Liver (tissue), 9 donors: ENCODE data around the gene GLP1R. TPM values are rescaled to one million over a fixed set of nuclear protein-coding genes. Genes with fewer than 3 reads are reported as not detected.

ENCODE experiments used
- DNase-seq: peaks from one replicate; pipeline ENCODE4 v3.0.0-alpha.2; 2017; ENCODE audit warnings: low spot score
- H3K27ac ChIP-seq, 2 donors: one replicate each; pipeline ENCODE4 v1.7.0; 2013; ENCODE audit warnings: inconsistent platforms in 2 of 2, low read length in 2 of 2, control low read depth in 1 of 2, low read depth in 1 of 2, mild to moderate bottlenecking in 1 of 2
- H3K27me3 ChIP-seq, 4 donors: one replicate each; pipeline versions ENCODE4 v1.6.1 to v1.7.0; 2013; ENCODE audit warnings: low read length in 3 of 4, inconsistent platforms in 1 of 4, mild to moderate bottlenecking in 1 of 4, moderate library complexity in 1 of 4; ENCODE audit not compliant: control insufficient read depth in 4 of 4, insufficient read depth in 4 of 4
- H3K36me3 ChIP-seq, 4 donors: one replicate each; pipeline versions ENCODE4 v1.6.1 to v1.7.0; 2013; ENCODE audit warnings: low read length in 3 of 4, mild to moderate bottlenecking in 3 of 4, low read depth in 1 of 4, moderate library complexity in 1 of 4; ENCODE audit not compliant: control insufficient read depth in 4 of 4, insufficient read depth in 3 of 4
- H3K4me1 ChIP-seq, 4 donors: one replicate each; pipeline versions ENCODE4 v1.6.1 to v1.7.0; 2013; ENCODE audit warnings: low read length in 3 of 4, mild to moderate bottlenecking in 3 of 4, moderate library complexity in 1 of 4; ENCODE audit not compliant: control insufficient read depth in 4 of 4, insufficient read depth in 4 of 4
- H3K4me3 ChIP-seq, 3 donors: one replicate each; pipeline versions ENCODE4 v1.6.1 to v1.7.0; 2013; ENCODE audit warnings: low read length in 3 of 3, control low read depth in 1 of 3, low read depth in 1 of 3, mild to moderate bottlenecking in 1 of 3
- H3K9ac ChIP-seq, 2 donors: one replicate each; pipeline ENCODE4 v1.7.0; 2013; ENCODE audit warnings: low read length in 2 of 2, mild to moderate bottlenecking in 2 of 2, moderate library complexity in 2 of 2, control low read depth in 1 of 2, low read depth in 1 of 2
- H3K9me3 ChIP-seq, 4 donors: one replicate each; pipeline versions ENCODE4 v1.6.1 to v1.7.0; 2013; ENCODE audit warnings: low read length in 3 of 4; ENCODE audit not compliant: control insufficient read depth in 4 of 4
- EGR1 ChIP-seq, 2 donors: IDR thresholded peaks; 2 replicates each; pipeline ENCODE4 v1.6.1; 2016 to 2018; ENCODE audit warnings: antibody characterized with exemption in 2 of 2, low read depth in 2 of 2
- FOXA2 ChIP-seq: IDR thresholded peaks from 2 replicates; pipeline ENCODE4 v1.6.1; 2016; ENCODE audit warnings: antibody characterized with exemption
- HNF4A ChIP-seq, 2 donors: conservative IDR thresholded peaks; 2 replicates each; pipeline ENCODE4 v1.6.1; 2016; ENCODE audit warnings: antibody characterized with exemption in 2 of 2, mild to moderate bottlenecking in 2 of 2
- HNF4G ChIP-seq: IDR thresholded peaks from 2 replicates; pipeline ENCODE4 v1.6.1; 2016; ENCODE audit warnings: antibody characterized with exemption
- JUND ChIP-seq, 2 donors: IDR thresholded peaks; 2 replicates each; pipeline ENCODE4 v1.6.1; 2016; ENCODE audit warnings: antibody characterized with exemption in 2 of 2
- NR2F2 ChIP-seq: IDR thresholded peaks from 2 replicates; pipeline ENCODE4 v1.6.1; 2016; ENCODE audit warnings: antibody characterized with exemption
- RAD21 ChIP-seq, 2 donors: IDR thresholded peaks; 2 replicates each; pipeline ENCODE4 v1.6.1; 2016; ENCODE audit warnings: antibody characterized with exemption in 2 of 2, mild to moderate bottlenecking in 2 of 2
- RXRA ChIP-seq, 2 donors: IDR thresholded peaks; 2 replicates each; pipeline ENCODE4 v1.6.1; 2017 to 2018; ENCODE audit warnings: antibody characterized with exemption in 2 of 2, mild to moderate bottlenecking in 1 of 2
- SP1 ChIP-seq: IDR thresholded peaks from 2 replicates; pipeline ENCODE4 v1.6.1; 2018; ENCODE audit warnings: antibody characterized with exemption, mild to moderate bottlenecking
- TAF1 ChIP-seq: conservative IDR thresholded peaks from 2 replicates; pipeline ENCODE4 v1.6.1; 2016; ENCODE audit warnings: antibody characterized with exemption, mild to moderate bottlenecking
- YY1 ChIP-seq: IDR thresholded peaks from 2 replicates; pipeline ENCODE4 v1.6.1; 2016; ENCODE audit warnings: antibody characterized with exemption, mild to moderate bottlenecking
- WGBS: extraction: QIAGEN DNeasy Blood & Tissue Kit; methylation state at CpG from one replicate; pipeline ENCODE4 v1.1.7; 2013; 5-methylcytosine and 5-hydroxymethylcytosine counted together
- polyA plus RNA-seq, 2 donors: library from polyadenylated mRNA; stranded (reverse) in 1 of 2; unstranded in 1 of 2; fragments of 200-250 nt in 1 of 2; fragments of >200 nt in 1 of 2; fragmentation: Nextera tagmentation in 1 of 2; extraction: Ambion mirVana in 1 of 2; gene quantifications; one replicate each; pipeline versions ENCODE4 v1.2.1 to v1.2.3, GENCODE V29; 2013 to 2015
- total RNA-seq, 2 donors: library from RNA; depleted of rRNA; stranded (reverse); fragments of >200 nt; gene quantifications; one replicate each; pipeline ENCODE4 v1.2.3, GENCODE V29; 2014
- TF ChIP-seq, protein P1 (sequence below): fragments of 150-350 bp; IDR thresholded peaks from 2 replicates; pipeline ENCODE4 v1.5.1; 2017; ENCODE audit warnings: improper control_type of control experiment, low read depth, low read length; ENCODE audit not compliant: missing input control
- TF ChIP-seq, protein P2 (sequence below): IDR thresholded peaks from 2 replicates; pipeline ENCODE4 v1.6.1; 2016; ENCODE audit warnings: antibody characterized with exemption
- TF ChIP-seq, protein P3 (sequence below): IDR thresholded peaks from 2 replicates; pipeline ENCODE4 v1.6.1; 2016; ENCODE audit warnings: antibody characterized with exemption, mild to moderate bottlenecking
- TF ChIP-seq, protein P4 (sequence below): IDR thresholded peaks from 2 replicates; pipeline ENCODE4 v1.6.1; 2016; ENCODE audit warnings: antibody characterized with exemption
- TF ChIP-seq, protein P5 (sequence below): IDR thresholded peaks from 2 replicates; pipeline ENCODE4 v1.6.1; 2016; ENCODE audit warnings: antibody characterized with exemption
- donor health status: healthy.
- donor health status: healthy.
- donor health status: healthy.
- donor health status: healthy.
- donor health status: healthy.

GLP1R gene
- total and polyA plus RNA-seq, 4 donors: not detected

DNA sequence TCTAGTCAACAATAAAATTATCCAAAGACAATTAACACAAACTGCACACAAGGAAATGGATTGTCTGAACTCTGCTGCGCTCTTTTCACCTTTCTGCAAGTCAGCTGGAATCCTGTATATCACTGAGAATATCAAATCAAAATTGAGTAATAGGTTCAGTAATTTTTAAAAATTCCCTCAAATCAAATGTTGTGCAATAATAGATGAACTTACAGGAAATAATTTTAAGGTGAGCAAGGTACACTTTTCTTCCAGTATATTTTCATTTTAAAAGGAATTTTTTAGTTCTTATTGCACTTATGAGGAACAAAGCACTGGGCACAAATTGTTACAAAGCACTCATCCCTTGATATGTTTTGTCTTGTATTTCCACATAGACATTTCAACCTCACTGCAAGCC, 65.2 kb downstream of the GLP1R start:
- WGBS: 89% methylated on average over 1 of the region's 1 CpG
- no peak overlapping the region for H3K27ac ChIP-seq
- H3K4me1 ChIP-seq: peaks cover 0 to 17% (median 3%) of the 10 kb centered on the region in 4 donors
- H3K27me3 ChIP-seq: no peaks in the 10 kb centered on the region
- peak overlapping the region in 1 of 3 donors; percentile 73 for H3K4me3 ChIP-seq
- H3K36me3 ChIP-seq: peaks cover 0 to 16% (median 4%) of the 10 kb centered on the region in 4 donors
- no peak for DNase-seq
- TF ChIP-seq FOXA2 (no peak), HNF4A (conservative IDR thresholded peaks at IDR 0.05) (no peak), HNF4G (no peak), EGR1 (IDR thresholded peaks at IDR 0.05; ENCODE audit: low read depth in 2 of 2) (no peak), SP1 (no peak), RAD21 (IDR thresholded peaks at IDR 0.05) (no peak), YY1 (no peak), TAF1 (no peak)
- TF ChIP-seq, protein P1, sequence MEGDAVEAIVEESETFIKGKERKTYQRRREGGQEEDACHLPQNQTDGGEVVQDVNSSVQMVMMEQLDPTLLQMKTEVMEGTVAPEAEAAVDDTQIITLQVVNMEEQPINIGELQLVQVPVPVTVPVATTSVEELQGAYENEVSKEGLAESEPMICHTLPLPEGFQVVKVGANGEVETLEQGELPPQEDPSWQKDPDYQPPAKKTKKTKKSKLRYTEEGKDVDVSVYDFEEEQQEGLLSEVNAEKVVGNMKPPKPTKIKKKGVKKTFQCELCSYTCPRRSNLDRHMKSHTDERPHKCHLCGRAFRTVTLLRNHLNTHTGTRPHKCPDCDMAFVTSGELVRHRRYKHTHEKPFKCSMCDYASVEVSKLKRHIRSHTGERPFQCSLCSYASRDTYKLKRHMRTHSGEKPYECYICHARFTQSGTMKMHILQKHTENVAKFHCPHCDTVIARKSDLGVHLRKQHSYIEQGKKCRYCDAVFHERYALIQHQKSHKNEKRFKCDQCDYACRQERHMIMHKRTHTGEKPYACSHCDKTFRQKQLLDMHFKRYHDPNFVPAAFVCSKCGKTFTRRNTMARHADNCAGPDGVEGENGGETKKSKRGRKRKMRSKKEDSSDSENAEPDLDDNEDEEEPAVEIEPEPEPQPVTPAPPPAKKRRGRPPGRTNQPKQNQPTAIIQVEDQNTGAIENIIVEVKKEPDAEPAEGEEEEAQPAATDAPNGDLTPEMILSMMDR: no peak
- TF ChIP-seq, protein P2, sequence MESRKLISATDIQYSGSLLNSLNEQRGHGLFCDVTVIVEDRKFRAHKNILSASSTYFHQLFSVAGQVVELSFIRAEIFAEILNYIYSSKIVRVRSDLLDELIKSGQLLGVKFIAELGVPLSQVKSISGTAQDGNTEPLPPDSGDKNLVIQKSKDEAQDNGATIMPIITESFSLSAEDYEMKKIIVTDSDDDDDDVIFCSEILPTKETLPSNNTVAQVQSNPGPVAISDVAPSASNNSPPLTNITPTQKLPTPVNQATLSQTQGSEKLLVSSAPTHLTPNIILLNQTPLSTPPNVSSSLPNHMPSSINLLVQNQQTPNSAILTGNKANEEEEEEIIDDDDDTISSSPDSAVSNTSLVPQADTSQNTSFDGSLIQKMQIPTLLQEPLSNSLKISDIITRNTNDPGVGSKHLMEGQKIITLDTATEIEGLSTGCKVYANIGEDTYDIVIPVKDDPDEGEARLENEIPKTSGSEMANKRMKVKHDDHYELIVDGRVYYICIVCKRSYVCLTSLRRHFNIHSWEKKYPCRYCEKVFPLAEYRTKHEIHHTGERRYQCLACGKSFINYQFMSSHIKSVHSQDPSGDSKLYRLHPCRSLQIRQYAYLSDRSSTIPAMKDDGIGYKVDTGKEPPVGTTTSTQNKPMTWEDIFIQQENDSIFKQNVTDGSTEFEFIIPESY: no peak
- TF ChIP-seq, protein P3, sequence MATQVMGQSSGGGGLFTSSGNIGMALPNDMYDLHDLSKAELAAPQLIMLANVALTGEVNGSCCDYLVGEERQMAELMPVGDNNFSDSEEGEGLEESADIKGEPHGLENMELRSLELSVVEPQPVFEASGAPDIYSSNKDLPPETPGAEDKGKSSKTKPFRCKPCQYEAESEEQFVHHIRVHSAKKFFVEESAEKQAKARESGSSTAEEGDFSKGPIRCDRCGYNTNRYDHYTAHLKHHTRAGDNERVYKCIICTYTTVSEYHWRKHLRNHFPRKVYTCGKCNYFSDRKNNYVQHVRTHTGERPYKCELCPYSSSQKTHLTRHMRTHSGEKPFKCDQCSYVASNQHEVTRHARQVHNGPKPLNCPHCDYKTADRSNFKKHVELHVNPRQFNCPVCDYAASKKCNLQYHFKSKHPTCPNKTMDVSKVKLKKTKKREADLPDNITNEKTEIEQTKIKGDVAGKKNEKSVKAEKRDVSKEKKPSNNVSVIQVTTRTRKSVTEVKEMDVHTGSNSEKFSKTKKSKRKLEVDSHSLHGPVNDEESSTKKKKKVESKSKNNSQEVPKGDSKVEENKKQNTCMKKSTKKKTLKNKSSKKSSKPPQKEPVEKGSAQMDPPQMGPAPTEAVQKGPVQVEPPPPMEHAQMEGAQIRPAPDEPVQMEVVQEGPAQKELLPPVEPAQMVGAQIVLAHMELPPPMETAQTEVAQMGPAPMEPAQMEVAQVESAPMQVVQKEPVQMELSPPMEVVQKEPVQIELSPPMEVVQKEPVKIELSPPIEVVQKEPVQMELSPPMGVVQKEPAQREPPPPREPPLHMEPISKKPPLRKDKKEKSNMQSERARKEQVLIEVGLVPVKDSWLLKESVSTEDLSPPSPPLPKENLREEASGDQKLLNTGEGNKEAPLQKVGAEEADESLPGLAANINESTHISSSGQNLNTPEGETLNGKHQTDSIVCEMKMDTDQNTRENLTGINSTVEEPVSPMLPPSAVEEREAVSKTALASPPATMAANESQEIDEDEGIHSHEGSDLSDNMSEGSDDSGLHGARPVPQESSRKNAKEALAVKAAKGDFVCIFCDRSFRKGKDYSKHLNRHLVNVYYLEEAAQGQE: no peak
- H3K9me3 ChIP-seq: no peaks in the 10 kb centered on the region
- H3K9ac ChIP-seq: no peak overlapping the region

DNA sequence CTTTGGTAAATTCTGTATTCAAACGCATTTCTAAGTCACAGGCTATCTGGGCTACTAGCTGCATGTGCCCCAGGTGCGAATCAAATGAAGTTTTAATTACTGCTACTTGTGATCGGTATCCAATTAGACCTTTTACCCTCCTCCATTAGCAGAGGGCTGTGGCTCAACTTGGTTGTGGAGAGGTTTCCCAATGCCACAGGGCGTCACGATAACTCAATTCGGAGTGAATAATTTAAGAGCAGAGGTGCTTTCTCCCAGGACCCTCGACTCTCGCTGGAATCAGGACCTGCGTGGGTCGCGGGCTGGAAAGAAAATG, 65.8 kb downstream of the GLP1R start:
- H3K4me3 ChIP-seq: peak overlapping the region; percentile 51 to 73 (median 67)
- H3K9ac ChIP-seq: no peak overlapping the region
- H3K4me1 ChIP-seq: peaks cover 0 to 17% (median 3%) of the 10 kb centered on the region in 4 donors
- TF ChIP-seq, protein P2: no peak
- no peak for TF ChIP-seq HNF4A (conservative IDR thresholded peaks at IDR 0.05)
- TF ChIP-seq NR2F2: no peak
- no peak for TF ChIP-seq YY1
- TF ChIP-seq FOXA2: no peak
- no peak for TF ChIP-seq SP1
- TF ChIP-seq, protein P4, sequence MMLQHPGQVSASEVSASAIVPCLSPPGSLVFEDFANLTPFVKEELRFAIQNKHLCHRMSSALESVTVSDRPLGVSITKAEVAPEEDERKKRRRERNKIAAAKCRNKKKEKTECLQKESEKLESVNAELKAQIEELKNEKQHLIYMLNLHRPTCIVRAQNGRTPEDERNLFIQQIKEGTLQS: no peak
- TF ChIP-seq, protein P5, sequence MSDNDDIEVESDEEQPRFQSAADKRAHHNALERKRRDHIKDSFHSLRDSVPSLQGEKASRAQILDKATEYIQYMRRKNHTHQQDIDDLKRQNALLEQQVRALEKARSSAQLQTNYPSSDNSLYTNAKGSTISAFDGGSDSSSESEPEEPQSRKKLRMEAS: no peak
- TF ChIP-seq EGR1 (IDR thresholded peaks at IDR 0.05; ENCODE audit: low read depth in 2 of 2): no peak
- TF ChIP-seq RXRA (IDR thresholded peaks at IDR 0.05): no peak
- no peak for TF ChIP-seq HNF4G
- TF ChIP-seq, protein P3: no peak
- no peak for TF ChIP-seq RAD21 (IDR thresholded peaks at IDR 0.05)
- TF ChIP-seq JUND (IDR thresholded peaks at IDR 0.05): no peak
- WGBS: under 1% methylated on average over 11 of the region's 11 CpGs
- H3K9me3 ChIP-seq: no peaks in the 10 kb centered on the region
- peak overlapping the region; percentile 88 for H3K27ac ChIP-seq
- peaks cover 0 to 14% (median 4%) of the 10 kb centered on the region in 4 donors for H3K36me3 ChIP-seq
- H3K27me3 ChIP-seq: no peaks in the 10 kb centered on the region
- DNase-seq: no peak
